HG03354 (cell line): ENCODE results near the gene SECISBP2.
"Not testable (repeated sequence)": the region's sequence is repeated elsewhere in the genome, so short reads cannot be mapped to it uniquely, and the experiment has no call there.

Experiments
- ATAC-seq: cut with Tn5 transposase; IDR thresholded peaks from one replicate; pipeline ENCODE4 v1.9.1; 2021; ENCODE audit warnings: mild to moderate bottlenecking; ENCODE audit not compliant: unreplicated experiment, poor library complexity, severe bottlenecking

Gene SECISBP2

DNA sequence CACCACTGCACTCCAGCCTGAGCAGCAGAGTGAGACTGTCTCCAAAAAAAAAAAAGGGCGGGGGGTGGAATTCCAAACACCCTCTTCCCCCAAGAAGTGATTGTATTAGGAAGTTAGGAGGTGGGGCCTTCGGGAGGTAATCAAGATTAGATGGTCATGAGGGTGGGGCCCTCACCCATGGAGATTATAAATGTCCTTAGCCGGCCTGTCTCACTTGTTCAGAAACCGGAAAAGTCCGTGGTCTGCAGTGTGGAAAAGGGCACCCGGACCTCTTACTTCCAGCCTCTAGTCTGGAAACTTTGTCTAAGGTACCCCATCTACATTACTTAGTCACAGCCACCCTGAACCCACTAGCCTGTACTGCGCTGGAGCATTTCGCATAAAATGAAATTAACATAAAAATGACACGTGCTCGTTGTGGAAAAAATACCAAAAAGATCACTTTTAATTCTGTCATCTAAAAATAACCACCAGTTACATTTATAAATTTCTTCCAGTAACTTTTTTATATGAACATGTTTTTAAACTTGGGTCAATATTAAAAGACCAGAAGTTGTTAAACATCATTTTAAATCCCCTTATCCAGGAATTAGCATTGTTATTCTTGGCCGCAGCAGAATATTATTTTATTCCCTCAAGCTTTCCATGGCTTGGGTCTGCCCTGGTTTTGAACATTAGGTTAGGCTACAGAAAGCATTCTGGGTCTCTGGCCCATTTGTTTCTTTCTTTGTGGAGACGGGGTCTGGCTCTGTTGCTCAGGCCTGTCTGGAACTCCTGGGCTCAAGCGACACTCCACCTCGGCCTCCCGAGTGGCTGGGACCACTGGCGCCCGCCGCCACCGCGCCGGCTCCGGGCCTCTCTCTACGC lies 8.5 kb upstream of the SECISBP2 start:
- no peak for ATAC-seq

DNA sequence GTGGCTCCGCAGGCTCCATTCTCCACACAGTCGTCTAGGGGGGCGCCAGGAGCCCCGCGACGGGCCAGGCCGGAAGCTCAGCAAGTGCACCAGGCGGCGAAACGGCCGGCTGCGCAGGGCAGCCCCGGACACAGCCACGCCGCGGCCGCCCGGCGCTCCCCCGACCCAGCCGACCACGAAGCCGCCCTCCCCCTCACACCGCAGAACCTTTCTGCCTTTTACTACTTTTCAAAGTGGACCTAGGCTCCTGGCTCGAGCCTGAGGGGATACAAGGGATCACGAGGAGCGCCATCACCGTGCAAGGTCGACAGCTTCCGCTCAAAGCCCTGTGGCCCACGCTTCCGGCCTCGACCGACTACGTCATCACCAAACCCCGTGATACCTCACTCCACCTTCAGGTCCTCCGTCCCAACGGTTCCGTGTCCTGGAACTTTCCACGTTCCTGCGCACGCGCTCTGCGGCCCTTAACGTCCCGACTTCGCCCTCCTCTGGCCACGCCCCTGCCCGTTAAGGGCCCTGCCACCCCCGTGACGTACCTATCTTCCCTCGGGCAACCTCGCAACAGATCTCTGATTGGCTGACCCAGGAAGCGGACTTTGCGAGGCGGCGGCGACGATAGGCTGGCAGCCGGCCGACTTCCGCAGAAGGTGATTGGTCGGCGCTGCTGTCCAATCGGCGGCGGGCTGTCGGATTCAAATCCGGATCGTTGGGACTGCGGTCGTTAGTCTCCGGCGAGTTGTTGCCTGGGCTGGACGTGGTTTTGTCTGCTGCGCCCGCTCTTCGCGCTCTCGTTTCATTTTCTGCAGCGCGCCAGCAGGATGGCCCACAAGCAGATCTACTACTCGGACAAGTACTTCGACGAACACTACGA lies 7.6 kb upstream of the SECISBP2 start, which contains the start of gene CKS2:
Gene CKS2, plus strand, starts transcription at position 721 of the 871 bp plus-strand sequence. Its CDS starts 98 bp downstream, at position 819.
- ATAC-seq = peak; percentile 90

DNA sequence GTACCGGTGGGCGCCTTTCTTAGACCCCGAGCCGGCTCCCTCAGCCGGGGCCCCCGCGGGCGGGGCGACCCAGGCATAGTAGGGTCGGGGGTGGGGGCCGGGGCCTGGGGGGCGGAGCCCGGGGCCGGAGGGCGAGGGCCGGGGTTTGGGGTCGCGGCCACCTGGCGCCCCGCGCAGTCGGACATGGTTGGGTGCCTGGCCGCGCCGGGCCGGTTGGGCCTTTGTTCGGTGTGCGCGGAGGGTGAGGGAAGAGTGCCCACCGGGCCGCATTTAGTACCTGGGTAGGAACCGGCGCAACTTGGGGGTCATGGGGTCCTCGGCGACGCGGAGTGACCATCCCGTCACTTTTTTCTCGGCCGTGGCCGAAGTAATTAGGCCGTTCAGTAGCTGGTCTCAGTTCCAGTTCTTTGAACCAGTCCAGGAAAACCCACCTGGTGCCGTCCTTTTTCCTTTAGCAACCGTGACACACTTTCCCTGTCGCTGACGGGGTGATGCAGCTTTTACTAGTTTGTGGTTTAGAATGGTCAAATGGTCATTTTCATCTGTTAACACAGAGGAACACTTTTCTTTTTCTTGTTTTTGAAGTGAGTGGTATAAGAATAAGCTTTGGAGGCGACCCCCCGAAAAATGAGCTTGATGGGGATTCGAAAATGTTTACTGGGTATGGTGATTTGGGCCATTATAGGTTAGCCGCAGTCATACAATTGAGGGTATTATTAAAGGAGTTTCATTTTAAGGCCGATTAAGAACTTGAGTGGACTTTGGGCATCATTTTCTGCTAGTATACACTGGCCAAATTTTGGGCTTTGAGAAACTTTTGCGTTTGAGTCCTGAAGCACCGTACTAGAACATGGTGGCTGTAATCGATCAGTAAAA lies 6.7 kb upstream of the SECISBP2 start:
- no peak for ATAC-seq

DNA sequence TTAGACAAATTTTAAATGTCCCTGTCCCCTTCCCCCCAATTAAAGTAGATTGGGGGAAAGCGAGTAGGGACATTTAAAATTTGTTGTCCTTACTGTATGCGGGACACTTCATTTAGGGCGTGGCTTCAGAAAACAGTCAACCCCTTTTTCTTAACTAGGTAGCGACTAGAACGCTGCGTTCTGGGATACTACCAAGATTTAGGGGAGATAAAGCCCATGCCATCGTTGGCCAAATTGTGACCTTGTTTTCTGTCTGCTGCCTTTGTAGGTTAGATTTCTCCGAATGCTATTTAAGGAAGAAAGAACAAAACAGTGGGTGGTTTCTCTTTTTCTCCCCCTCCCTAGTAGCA lies 6.1 kb upstream of the SECISBP2 start:
- ATAC-seq = no peak

DNA sequence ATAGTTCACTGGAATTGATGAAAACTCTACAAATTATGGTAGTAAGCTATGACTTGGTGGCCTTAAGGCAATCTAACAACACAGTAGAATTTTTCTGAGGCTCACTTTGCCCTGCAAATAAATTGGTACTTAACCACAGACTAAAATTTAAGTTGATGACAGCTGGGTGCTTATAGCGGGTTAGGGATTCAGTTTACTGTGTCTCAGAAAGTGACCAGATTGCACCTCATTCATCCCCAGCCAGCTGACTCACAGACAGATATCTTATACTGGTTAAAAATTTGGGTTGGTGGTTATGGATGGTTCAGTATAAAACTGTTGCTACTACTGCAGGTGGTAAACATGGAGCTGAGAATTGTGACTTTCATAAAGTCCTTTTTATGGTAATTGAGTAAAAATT lies 4.5 kb upstream of the SECISBP2 start:
- no peak for ATAC-seq

DNA sequence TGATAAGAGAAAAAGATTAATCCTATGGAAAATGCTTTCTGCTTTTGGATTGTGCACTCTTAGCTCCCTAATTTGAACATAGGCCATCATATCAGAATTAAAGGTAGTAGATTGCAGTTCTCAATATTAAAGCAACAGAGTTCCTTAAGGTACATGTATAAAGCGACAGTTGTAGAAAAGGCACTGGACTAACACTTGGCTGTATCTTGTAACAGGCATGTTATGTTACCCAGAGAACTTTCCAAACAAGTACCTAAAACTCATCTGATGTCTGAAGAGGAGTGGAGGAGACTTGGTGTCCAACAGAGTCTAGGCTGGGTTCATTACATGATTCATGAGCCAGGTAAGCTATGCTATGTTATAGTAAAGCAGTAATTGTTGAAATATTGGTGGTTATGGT lies 3.3 kb upstream of the SECISBP2 start:
- ATAC-seq = no peak

DNA sequence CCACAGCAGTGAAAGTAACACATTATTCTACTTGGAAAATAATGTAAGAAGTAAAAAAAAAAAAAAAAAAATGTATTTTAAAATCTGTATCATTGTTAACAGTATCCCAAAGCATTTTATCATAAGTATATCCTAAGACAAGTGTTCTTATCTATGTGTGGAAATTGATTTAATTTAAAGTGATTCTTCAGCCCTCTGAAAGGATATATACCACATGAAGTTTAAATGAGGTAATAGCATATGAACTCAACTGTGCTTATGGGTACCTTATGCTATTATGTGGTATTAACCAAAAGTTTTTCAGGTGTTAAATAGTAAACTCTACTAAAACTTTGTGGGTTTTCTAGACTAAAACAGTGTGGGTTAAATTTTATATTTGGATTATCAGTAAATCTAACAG lies 2.8 kb upstream of the SECISBP2 start:
- no peak for ATAC-seq

DNA sequence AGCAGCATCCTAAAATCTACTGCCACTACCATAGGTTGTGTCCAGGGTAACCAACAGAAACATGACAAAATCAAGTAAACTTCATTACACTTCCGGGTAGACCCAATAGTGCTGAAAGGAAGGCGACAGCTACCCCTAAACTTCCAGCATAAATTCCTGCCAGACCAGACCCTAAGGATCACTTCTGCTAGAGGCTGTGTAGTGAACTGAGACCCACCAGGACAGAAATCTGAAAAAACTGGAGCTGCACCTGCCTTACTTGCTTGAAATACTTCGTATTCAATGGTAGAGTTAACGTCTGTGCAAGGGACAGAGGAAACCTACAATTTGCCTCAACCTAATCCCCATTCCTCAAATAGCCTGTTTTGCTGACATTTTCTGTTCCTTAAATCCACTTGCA lies 1.0 kb upstream of the SECISBP2 start:
- ATAC-seq = no peak

DNA sequence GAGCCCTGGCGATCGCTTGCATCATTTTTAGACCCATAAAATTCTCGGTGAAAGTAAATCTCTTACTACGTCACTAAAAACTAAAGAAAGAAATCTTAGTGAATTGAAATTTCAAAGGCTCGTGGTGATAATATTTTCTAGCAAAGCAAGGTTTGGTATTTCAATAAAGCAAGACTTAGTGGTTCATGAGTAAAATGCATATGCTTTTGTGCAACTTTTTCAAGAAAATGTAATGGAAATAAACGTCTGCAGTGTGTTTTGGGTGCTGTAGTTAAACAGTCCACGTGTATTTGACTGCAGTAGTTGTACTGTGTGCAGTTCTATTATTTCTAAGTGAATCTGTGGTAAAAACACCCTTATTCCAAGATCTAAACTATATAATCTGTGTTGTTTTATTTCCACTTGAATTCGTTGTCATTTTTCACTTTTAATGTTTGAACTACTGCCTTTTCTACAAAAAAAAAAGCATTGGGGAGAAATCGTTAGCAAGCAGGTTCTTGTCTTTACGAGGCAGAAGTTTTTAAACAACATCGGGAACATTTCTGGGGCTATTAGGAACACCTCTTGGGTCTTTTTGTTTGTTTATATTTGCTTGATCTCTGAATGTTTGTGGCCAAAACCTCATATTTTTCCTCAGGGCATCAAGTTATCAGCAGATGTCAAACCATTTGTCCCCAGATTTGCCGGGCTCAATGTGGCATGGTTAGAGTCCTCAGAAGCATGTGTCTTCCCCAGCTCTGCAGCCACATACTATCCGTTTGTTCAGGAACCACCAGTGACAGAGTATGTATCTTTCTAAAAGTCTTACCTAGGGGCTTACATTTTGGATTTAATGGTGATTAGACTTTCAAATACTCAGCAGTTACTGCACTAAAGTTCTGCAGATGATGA lies 960 bp downstream of the SECISBP2 start:
- peak; percentile 4 for ATAC-seq

DNA sequence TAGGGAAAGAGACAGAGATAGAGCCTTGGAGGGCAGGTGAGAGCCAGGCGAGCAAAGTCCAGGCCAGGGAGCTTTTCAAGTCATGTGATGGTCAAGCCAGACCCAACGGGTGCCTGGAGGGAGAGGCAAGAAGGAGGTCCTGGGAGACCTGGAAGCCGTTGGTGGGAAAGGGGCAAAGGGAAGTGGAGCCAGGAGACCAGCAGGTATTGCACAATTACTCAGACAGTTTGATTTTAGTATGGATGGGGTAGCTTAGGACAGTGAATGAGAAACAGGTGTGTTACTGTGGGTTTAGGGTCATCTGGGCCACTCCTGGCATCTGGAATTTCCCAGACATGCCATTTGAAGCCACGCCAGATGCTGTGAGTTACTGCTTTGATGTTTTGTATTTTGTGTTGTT lies 5.1 kb downstream of the SECISBP2 start:
- ATAC-seq = no peak

DNA sequence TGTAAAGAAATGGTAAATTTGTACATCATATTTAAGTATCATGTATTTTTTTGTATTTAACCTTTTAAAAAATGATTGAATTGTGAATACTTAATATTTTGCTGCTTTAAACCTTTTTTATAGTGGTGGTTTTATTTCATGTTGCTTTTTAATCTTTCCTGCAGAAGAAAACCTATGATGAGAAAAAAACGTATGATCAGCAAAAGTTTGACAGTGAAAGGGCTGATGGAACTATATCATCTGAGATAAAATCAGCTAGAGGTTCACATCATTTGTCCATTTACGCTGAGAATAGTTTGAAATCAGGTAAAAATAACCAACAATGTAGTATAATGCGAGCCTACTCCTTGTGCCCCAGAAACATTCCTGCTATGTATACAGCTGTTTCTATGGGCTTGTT lies 7.4 kb downstream of the SECISBP2 start:
- ATAC-seq = no peak

DNA sequence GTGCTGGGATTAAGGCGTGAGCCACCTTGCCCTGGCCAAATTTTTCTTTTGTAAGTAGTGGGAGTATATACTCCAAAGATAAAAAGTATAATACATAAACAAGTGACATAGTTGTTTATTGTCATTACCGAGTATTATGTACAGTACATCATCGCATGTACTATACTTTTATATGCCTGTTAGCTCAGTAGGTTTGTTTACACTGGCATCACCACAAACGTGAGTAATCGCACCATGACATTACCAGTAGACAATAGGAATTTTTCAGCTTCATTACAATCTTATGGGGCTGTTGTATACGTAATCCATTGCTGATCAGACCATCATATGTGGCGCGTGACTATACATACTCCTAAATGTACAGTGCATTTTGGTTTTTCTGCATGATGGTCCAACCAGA lies 9.8 kb downstream of the SECISBP2 start:
- ATAC-seq = no peak

DNA sequence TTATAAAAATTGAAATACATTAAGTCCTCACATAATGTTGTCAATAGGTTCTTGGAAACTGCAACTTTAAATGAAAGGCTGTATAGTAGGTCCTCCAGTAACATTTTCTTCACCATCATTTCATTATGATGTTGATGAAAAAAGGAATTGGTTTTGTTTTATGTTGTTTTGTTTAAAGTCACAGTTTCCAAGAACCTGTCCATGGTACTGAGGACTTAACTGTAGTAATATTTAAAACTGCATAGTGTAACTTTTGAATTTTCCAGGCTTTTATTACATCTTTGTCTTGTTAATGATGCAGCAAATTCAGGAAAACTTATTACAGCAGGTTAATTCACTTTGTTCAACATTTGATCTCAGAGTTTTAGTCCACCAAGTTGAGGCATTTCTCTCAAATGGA lies 11.6 kb downstream of the SECISBP2 start:
- ATAC-seq = no peak

DNA sequence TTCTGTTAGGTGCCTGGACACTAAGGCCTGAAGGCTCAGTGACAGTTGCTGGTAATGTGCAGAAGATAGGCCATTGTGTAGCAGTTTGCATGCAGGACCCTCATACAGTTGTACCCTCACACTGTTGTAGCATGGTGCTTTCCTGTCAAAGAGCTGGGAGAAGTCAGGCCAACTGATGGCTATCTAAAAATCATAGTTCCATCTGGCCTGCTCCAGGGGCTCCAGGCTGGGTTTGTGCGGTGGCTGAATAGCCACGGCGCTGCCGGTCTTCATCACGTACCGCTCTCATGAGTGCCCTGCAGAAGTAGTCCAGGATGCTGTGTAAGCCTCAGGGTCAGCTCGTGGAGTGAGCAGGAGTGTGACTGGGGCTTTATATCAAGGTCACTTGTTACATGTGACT lies 12.2 kb downstream of the SECISBP2 start:
- no peak for ATAC-seq

DNA sequence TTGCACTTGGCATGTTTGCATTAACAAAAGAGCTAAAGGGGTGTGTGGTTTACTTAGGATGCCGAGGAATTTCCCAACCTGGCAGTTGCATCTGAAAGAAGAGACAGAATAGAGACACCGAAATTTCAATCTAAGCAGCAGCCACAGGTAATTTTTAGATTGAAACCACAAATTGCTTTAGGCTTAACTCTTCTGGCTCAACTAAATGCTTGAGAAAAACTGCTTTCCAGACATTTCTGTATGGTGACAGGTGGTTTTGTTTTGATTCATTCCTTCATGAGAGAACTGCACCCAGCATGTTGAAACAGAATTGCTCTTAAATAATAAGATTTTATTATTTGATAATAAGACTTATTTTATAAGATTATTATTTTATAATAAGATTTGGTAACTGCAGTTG lies 21.5 kb downstream of the SECISBP2 start:
- ATAC-seq = no peak

DNA sequence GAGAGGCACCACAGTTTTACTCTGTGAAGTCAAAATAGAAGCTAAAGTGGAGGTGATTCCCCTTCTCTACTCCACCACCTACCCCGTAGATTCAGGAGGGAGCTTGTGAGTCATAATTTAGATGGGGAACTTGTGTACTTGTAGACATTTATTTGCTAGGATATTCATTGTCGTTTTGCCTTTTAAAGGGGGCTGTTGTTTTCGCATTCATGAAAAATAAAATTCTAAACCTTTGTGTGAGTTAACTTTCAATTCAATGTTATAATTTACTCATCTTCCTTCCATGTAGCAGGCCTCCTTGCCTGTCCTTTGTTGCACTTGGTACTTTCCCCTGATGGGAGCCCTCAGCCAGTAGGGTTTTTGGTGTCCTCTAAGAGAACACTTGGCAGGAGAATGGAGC lies 22.0 kb downstream of the SECISBP2 start:
- peak; percentile 66 for ATAC-seq

DNA sequence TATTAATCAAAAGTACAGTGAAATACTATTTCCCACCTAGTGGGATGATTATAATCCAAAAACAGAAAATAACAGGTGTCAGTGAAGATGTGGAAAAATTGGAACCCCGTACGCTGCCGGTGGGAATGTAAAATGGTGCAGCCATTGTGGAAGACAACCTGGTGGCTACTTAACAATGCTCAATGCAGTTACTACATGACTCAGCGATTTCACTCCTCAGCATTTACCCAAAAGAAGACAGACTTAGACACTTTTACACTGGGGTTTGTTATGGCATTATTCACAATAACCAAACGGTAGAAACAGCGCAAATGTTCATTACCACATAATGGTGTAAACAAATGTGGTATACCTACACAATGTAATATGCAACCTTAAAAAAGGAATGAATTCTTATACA lies 23.9 kb downstream of the SECISBP2 start:
- ATAC-seq = no peak

DNA sequence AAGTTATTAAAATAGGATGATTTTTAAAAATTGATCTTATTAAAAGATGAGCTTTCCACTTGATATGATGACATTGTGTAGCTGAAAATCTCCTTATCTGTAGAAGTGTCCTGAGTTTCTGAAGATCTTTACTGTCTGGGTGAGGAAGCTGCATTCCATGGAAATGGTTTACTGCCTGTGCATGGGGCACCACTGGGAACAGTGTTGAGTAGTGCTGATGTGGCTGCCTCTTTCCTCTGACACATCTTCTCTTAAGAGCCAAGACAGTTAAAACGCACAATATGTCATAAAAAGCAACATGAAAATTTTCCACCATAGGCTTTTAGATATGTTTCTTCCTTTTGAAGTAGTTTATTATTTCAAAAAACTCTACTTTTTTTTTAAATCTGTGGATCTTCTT lies 24.6 kb downstream of the SECISBP2 start:
- ATAC-seq = no peak

DNA sequence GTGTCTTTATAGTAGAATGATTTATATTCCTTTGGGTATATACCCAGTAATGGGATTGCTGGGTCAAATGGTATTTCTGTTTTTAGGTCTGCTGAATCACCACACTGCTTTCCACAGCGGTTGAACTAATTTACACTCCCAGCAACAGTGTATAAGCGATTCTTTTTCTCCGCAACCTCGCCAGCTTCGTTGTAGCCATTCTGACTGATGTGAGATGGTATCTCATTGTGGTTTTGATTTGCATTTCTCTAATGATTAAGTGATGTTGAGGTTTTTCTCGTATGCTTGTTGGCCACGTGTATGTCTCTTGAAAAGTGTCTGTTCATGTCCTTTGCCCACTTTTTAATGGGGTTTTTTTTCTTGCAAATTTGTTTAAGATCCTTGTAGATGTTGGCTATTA lies 25.5 kb downstream of the SECISBP2 start:
- not testable (repeated sequence) for ATAC-seq
